ENCODE results near the gene CORO6. TPM values are rescaled to one million over a fixed set of nuclear protein-coding genes. Genes with fewer than 3 reads are reported as not detected.
A peak's percentile ranks its signal among the peaks of the same experiment; 100 is the strongest.

Gene CORO6
- polyA plus RNA-seq, 1 donor from 2014 or later: not detected

DNA sequence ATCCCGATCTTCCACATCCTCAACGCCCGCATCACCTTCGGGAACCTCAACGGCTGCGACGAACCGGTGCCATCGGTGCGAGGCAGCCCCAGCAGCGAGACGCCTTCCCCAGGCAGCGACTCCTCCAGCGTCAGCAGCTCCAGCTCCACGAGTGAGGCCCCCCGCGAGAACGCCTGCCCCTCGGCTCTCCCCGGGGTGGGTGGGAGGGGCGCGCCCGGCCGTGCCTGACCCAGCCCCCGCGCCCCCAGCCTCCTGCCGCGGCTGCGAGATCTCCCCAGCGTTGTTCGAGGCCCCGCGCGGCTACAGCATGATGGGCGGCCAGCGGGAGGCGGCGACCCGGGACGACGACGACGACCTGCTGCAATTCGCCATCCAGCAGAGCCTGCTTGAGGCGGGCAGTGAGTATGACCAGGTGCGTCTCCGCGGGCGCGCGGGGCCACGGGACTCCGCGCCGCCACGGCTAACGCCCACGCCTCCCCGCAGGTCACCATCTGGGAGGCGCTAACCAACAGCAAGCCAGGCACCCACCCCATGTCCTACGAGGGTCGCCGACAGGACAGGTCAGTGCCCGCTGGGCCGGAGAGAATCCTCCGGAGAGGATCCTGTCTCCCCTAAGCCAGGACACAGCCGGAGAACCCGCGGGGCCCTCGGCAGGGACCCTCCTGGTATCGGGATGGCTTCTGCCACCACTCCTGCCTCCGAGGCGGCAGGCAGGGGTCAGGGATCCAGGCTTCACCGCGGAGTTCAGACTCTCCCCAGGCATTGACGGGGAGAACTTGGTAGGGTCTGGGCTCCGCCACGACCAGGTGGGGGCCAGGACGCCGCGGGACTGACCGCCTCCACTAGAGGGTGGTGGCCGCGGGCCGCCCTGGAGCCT lies 10.1 kb downstream of the CORO6 start:
- Mint-ChIP-seq H3K4me3 (peak overlapping the region in 2 of 4 donors; percentile 50 to 63), H3K27me3 (peaks cover 6% of the 10 kb centered on the region), H3K9me3 (no peaks in the 10 kb centered on the region), H3K36me3 (no peaks in the 10 kb centered on the region), H3K4me1 (peaks cover 13 to 24% (median 14%) of the 10 kb centered on the region in 3 donors), H3K27ac (no peak overlapping the region)

DNA sequence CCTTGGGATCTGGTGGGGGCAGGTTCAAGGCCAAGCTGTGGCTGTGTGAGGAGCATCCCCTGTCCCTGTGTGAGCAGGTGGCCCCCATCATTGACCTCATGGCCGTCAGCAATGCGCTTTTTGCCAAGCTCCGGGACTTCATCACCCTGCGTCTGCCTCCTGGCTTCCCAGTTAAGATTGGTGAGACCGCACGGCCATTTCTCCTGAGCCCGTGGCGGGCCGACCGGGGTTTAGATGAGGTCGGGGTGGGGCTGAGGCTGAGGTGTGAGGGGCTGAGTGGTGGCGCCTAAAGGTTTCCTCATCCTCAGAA lies 10.7 kb downstream of the CORO6 start:
- Mint-ChIP-seq H3K36me3 (no peaks in the 10 kb centered on the region), H3K9me3 (no peaks in the 10 kb centered on the region), H3K4me1 (peaks cover 9 to 20% (median 13%) of the 10 kb centered on the region in 3 donors), H3K27ac (no peak overlapping the region), H3K4me3 (peak overlapping the region in 2 of 4 donors; percentile 41 to 50), H3K27me3 (peaks cover 6% of the 10 kb centered on the region)

DNA sequence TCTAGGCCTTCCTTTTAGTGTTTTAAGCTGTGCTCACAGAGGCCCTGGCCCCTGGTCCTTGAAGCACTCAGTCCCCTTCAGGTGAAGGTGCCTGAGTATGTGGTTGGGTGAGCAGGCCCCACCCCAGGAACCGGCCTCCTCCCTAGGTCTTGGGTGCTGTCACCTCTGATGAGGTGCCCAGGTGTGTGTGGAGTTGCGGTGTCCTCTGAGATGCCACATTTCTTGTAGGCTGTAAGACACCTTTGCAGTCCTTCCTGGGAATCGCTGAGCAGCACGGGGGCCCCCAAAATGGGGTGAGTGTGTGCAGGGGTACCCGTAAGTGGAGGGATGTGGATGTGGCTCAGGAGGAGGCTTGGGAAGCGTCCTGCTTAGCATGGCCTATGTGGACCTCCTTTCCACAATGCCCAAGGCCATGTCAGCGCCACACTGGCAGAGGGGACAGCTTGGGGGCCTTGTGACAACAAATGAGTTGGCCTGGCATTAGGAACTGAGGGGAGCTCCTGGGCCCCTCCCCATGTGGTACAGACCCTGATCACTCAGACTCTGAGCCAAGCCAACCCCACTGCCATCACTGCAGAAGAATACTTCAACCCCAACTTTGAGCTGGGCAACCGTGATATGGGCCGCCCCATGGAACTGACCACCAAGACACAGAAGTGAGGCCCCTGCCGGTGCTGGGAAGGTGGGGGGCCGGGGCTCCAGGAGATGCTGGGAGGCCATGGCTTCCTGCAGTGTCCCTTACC lies 11.2 kb downstream of the CORO6 start:
- Mint-ChIP-seq H3K9me3 (no peaks in the 10 kb centered on the region), H3K4me1 (peaks cover 5 to 16% (median 10%) of the 10 kb centered on the region in 3 donors), H3K4me3 (peak overlapping the region in 1 of 4 donors; percentile 32), H3K27ac (no peak overlapping the region), H3K36me3 (no peaks in the 10 kb centered on the region), H3K27me3 (peaks cover 4% of the 10 kb centered on the region)

DNA sequence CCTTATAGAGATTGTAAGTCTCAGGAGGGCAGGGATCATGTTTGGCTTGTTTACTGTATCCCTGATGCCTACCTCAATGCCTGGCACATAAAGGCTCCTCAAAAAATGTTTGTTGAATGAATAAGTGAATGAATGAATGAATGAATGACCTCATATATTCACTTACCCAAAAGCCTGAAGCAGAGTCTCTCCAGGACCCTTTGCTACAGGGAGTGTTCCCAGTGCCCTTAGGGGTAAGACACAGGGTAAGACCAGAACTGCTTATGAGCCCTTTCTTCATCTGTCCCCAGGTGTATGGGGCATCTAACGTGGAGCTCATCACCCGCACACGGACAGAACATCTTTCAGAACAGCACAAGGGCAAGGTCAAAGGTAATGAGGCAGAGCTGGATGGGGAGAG lies 12.3 kb downstream of the CORO6 start:
- peaks cover 3 to 11% (median 7%) of the 10 kb centered on the region in 3 donors for H3K4me1 Mint-ChIP-seq
- H3K27me3 Mint-ChIP-seq: no peaks in the 10 kb centered on the region
- H3K9me3 Mint-ChIP-seq: no peaks in the 10 kb centered on the region
- H3K4me3 Mint-ChIP-seq: peak overlapping the region in 1 of 4 donors; percentile 34
- no peak overlapping the region for H3K27ac Mint-ChIP-seq
- no peaks in the 10 kb centered on the region for H3K36me3 Mint-ChIP-seq

DNA sequence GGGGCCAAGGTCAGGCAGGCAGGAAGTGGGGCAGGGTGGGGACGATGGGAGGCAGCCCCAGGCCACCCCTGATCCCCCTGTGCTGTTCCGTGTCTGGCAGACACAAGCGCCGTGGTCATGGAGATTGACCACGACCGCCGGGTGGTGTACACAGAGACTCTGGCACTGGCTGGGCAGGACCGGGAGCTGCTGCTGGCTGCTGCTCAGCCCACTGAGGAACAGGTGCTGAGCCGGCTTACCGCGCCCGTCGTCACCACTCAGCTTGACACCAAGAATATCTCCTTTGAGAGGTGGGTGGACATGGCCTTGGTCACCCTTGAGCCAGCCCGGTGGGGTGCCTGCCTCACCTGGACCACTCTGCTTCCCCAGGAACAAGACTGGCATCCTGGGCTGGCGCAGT lies 13.7 kb downstream of the CORO6 start:
- Mint-ChIP-seq H3K9me3 (no peaks in the 10 kb centered on the region), H3K4me3 (no peak overlapping the region), H3K4me1 (peaks cover 2 to 5% (median 3%) of the 10 kb centered on the region in 3 donors), H3K27me3 (no peaks in the 10 kb centered on the region), H3K36me3 (no peaks in the 10 kb centered on the region), H3K27ac (no peak overlapping the region)

DNA sequence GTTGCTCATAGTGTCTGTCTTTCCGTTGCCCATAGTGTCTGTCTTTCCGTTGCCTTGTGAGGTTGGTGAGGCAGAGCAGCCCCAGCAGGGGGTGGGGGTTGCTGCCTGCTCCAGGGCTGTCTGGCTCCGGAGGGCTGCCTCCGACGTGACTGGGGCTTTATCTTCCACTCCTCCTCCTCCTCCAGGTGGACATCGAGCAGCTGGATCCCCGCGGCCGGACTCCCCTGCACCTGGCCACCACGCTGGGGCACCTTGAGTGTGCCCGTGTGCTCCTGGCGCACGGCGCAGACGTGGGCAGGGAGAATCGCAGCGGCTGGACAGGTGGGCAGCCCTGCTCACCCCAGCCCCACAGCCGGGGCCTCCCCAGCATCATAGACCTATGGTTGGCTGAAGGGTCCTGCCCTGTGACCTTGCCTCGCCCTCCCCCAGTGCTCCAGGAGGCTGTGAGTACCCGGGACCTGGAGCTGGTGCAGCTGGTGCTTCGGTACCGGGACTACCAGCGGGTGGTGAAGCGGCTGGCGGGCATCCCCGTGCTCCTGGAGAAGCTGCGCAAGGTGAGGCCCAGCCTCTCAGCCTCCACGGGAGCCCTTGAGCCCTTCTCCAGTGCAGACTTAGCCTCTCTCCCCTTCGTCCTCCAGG lies 15.0 kb downstream of the CORO6 start:
- no peak overlapping the region for H3K27ac Mint-ChIP-seq
- no peaks in the 10 kb centered on the region for H3K36me3 Mint-ChIP-seq
- H3K9me3 Mint-ChIP-seq: no peaks in the 10 kb centered on the region
- H3K4me3 Mint-ChIP-seq: no peak overlapping the region
- H3K4me1 Mint-ChIP-seq: peaks cover 0 to 5% (median 0%) of the 10 kb centered on the region in 3 donors
- H3K27me3 Mint-ChIP-seq: no peaks in the 10 kb centered on the region

DNA sequence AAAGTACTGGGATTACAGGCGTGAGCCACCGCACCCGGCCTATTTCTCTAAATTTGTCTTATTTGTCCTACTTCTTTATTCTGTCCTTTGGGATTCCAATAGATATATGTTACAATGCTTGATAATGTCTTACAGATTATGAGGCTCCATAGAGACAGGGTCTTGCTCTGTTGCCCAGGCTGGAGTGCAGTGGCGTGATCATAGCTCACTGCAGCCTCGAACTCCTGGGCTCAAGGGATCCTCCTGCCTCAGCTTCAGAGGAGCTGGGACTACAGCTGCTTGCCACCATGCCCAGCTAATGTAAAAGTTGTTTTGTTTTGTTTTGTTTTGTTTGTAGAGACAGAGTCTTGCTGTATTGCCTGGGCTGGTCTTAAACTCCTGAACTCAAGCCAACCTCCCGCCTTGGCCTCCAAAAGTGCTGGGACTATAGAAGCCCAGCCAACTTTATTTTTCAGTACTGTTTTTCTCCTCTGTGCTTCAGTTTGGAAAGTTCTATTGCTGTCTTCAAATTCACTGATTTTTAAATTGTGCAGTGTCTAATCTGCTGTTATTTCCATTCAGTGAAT lies 19.5 kb downstream of the CORO6 start:
- no peaks in the 10 kb centered on the region for H3K27me3 Mint-ChIP-seq
- H3K4me1 Mint-ChIP-seq: no peaks in the 10 kb centered on the region
- H3K4me3 Mint-ChIP-seq: peak overlapping the region in 1 of 4 donors; percentile 32
- H3K9me3 Mint-ChIP-seq: no peaks in the 10 kb centered on the region
- no peak overlapping the region for H3K27ac Mint-ChIP-seq
- no peaks in the 10 kb centered on the region for H3K36me3 Mint-ChIP-seq

DNA sequence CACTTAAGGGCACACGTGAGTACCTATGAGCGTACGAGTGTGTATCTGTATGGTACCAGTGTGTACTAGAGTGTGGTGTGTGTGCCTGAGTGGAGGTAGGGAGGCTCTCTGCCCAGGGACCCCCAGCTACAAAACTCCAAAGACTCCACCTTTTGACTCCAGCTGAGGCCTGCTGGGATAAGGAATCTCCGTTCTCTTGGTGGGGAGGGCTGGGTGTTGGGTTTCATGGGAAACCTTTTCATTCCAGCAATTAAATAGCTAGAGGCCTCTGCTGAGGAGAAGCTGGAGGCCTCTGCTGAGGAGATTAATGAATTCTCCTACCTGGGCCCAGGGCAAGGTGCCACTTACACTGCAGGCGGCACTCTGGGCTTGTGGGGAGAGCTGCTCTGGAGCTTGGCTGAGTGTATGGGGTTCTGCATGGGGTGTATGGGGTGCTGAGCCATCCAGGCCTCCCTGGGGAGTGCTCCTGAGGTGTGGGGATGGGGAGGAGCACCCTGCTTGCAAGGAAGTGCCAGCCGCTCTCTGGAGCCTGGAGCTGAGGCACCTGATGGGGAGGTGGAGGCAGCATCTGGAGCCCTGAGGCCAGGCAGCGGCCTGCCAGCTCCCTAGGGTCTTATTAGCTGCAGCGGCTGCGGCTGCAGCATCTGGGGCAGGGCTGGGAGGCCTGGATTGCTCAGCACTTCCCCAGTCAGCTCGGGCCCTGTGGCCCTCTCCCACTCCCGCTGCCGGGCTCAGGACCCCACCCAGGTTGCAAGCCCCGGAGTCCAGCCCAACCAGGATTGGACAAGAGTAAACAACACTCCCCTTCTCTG lies 25.1 kb downstream of the CORO6 start:
- H3K27ac Mint-ChIP-seq: no peak overlapping the region
- H3K4me3 Mint-ChIP-seq: no peak overlapping the region
- H3K36me3 Mint-ChIP-seq: no peaks in the 10 kb centered on the region
- H3K9me3 Mint-ChIP-seq: no peaks in the 10 kb centered on the region
- peaks cover 0 to 3% (median 0%) of the 10 kb centered on the region in 3 donors for H3K4me1 Mint-ChIP-seq
- no peaks in the 10 kb centered on the region for H3K27me3 Mint-ChIP-seq

DNA sequence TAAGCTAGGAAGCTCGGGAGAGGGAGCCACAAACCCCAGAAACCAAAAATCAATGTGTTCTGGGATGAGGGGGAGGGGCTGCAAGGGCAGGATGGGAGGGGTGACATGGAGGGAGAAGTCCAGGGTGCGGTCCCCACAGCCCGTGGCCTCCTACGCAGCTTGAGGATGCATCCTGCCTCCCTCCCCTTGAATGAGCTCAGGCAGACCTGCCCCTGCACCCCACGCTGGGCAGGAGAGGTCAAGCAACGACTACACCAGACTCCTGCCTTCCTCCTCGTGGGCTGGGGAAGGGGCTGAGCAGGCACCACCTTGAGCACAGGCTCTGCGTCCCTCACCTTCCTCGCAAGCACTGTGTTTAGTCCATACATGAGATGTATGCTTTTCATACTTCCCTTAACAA lies 25.9 kb downstream of the CORO6 start:
- H3K4me3 Mint-ChIP-seq: no peak overlapping the region
- H3K9me3 Mint-ChIP-seq: no peaks in the 10 kb centered on the region
- H3K36me3 Mint-ChIP-seq: no peaks in the 10 kb centered on the region
- H3K4me1 Mint-ChIP-seq: peaks cover 7 to 11% (median 7%) of the 10 kb centered on the region in 3 donors
- H3K27me3 Mint-ChIP-seq: no peaks in the 10 kb centered on the region
- no peak overlapping the region for H3K27ac Mint-ChIP-seq

DNA sequence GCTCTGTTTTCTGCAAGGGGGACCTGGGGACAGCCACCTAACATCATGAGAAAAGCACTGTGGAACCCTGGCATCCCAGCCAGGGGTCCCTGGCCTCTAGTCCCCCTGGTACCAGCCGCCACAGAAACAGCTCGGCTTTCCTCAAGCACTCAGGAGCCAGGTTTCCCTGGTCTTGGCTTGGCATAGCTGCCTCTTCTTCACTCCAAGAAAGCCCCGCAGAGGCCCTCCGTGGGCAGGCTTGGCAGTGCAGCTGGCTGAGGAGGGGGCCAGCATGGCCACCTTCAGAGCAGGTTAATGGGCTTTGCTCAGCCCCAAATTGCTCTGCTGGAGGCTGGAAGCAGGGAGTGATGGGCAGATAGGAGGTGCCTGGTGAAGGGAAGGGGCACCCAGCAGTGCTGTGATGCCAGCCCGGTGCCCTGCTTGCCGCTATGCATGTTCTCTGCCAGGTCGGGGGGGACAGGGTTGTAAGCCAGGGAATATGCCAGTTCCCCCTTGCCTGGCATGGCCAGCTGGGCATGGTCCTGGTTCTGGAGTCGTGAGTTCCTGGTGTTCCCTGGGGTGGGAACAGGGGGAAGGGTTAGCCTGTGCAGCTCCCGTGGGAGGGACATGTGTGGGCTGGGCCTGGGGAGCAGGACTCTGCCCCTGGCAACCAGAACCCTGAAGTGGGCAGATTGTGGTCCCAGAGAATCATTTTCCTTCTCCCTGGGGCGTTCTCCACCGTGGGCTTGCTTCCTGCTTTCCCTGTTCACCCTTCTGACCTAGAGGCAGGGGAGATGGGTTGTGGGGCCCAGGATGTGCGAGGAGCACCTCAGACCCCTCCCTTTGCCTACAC lies 26.6 kb downstream of the CORO6 start:
- Mint-ChIP-seq H3K27me3 (no peaks in the 10 kb centered on the region), H3K4me1 (peaks cover 8 to 17% (median 10%) of the 10 kb centered on the region in 3 donors), H3K36me3 (no peaks in the 10 kb centered on the region), H3K4me3 (no peak overlapping the region), H3K27ac (no peak overlapping the region), H3K9me3 (no peaks in the 10 kb centered on the region)

DNA sequence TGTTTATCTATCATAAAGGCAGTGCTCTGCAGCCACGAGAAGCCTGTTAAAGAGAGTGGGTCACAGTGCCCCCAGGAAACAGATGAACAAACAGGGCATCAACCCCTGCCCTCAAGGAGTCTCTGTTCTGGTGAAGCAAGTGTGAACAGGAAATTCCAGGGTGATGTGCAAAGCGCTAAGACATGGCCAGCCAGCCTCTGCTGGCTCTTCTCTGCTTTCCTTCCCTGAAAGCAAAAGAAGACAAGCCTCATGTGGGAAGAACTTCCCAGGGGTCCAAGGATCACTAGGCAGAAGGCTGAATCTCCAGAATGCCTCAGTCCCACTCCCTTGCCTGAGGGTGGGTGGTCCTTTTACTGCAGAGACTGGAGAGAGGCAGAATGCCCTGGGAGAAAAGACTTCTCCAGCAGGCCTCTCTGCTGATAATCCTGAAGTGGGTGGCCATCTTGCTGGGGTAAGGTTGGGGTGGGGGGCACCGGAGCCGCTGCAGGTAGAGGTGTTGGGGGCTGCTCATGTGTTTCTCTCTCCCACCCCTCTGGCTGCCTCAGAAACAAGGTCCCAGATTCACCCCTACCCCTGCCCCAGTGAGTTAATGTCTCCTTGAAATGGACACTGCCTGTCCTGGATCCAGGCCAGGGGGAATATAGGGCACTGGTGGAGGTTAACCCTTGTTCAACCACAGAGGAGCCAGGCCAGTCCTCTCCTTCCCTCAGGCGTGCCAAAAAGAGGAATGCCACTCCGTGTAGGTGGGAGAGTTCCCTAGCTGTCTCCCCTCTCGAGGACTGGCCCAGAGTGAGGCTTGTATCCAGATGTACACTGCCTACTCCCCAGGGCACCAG lies 27.4 kb downstream of the CORO6 start:
- H3K36me3 Mint-ChIP-seq: no peaks in the 10 kb centered on the region
- no peaks in the 10 kb centered on the region for H3K27me3 Mint-ChIP-seq
- peak overlapping the region in 1 of 4 donors; percentile 88 for H3K4me3 Mint-ChIP-seq
- no peaks in the 10 kb centered on the region for H3K9me3 Mint-ChIP-seq
- H3K4me1 Mint-ChIP-seq: peaks cover 8 to 21% (median 16%) of the 10 kb centered on the region in 3 donors
- H3K27ac Mint-ChIP-seq: no peak overlapping the region

DNA sequence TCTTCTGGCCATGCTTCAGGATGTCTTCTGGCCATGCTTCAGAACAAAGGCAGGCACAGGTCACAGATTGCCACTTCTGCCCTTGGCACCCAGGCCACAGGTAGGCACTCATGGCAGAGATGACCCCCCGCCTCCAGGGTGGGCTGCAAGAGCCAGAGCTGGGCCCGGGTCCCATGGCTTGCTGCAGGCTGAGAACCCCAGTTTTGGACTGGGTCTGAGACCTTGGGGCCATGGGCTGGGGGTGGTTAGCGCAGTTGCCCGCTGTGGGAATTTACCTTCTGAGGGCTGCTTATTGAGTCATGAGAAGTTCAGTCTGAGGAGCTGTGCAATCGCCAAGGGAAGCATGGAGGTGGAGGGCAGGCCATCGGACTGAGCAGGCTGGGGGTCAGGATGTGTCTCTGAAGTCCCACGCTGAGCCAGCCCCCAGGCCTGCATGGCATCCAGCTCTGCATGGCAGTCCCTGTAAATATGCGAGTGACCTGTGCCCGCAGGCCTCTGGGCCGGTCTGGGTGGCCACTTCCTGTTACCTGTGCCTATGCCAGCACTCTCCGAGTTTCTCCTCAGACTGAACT lies 28.1 kb downstream of the CORO6 start:
- Mint-ChIP-seq H3K4me1 (peaks cover 8 to 25% (median 19%) of the 10 kb centered on the region in 3 donors), H3K4me3 (peak overlapping the region; percentile 71 to 91 (median 89)), H3K27me3 (no peaks in the 10 kb centered on the region), H3K36me3 (no peaks in the 10 kb centered on the region), H3K9me3 (no peaks in the 10 kb centered on the region), H3K27ac (peak overlapping the region in 1 of 3 donors; percentile 64)

All from IgD-negative memory B cell (primary cell).